HTR-8/SVneo (cell line): Measurements from ENCODE around the gene MYCT1.

ENCODE experiments used
- DNase-seq: peaks from one replicate; pipeline ENCODE4 v3.0.0; 2011; ENCODE audit warnings: low spot score, mixed read lengths; ENCODE audit not compliant: insufficient read length
- FAIRE-seq: peaks from 2 replicates; lab custom pipeline; 2011; peaks lifted over from hg19 to GRCh38; lab: Jason Lieb, UNC

MYCT1 gene

DNA sequence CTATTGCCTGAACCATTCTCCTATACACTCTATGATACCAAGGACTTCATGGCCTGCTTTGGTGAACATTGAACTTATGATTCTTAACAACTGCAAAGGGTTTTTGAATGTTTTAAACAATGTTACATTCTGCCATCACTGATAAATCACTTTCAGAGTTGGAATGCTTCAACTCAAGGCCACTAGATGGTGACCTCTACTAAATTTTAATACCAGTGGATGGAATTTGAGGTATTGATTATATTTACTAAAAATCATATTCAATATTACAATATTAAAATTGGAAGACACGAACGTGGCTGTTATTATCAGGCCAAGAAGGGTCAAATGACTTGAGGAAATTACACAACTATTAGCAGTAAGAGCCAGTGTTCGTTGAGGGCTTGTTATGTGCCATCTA, 18.6 kb downstream of the MYCT1 start:
- no peak for FAIRE-seq

DNA sequence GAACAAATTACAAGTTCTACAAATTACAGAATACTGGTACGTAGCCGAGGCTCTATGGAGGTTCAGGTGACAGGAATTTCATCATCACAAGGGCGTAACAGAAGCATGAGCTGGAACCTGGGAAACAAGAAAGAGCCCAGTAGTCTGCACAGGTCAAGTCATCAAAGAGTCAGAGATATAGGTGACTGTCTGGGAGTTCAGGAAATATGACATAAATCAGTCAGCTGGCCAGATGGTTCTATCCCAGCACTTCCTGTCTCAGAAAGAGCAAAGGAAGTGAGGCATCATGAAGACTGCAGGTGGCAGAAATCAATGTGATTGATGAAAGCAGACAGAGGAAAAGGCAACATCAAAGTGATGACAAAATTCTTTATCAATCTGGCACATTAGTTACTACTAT, 23.3 kb downstream of the MYCT1 start:
- DNase-seq (no peak), FAIRE-seq (no peak)

More for the DNA sequence above, 18.6 kb downstream of the MYCT1 start:
- no peak for DNase-seq

DNA sequence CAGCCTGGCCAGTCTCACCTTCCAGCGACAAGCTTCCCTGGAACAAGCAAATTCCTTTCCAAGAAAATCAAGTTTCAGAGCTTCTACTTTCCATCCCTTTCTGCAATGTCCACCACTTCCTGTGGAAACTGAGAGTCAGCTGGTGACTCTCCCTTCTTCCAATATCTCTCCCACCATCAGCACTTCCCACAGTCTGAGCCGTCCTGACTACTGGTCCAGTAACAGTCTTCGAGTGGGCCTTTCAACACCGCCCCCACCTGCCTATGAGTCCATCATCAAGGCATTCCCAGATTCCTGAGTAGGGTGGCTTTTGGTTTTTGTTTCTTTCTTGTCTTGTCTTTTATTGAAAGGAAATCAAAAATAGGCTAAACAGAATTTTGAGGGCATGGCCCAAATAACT, 24.3 kb downstream of the MYCT1 start:
- DNase-seq = no peak
- FAIRE-seq = no peak

DNA sequence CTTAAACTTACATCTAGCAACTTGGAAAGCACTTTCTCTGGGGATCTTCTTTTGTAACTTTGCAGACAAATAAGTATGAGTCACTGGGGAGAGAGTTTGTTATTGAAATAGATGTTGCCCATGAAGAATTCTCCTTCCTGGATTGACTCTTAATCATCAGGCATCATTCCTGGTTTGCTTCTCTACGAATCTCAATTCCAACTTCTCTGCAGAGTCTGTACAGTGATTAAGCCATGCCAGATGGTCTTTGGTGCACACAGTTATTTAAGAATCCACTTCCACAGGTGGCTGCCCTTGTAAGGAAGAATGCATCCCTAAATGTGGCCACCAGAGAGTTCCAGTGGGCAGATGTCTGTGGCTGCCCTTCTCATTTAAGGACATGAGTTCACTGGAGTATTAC, 25.7 kb downstream of the MYCT1 start:
- FAIRE-seq = no peak
- DNase-seq = no peak

DNA sequence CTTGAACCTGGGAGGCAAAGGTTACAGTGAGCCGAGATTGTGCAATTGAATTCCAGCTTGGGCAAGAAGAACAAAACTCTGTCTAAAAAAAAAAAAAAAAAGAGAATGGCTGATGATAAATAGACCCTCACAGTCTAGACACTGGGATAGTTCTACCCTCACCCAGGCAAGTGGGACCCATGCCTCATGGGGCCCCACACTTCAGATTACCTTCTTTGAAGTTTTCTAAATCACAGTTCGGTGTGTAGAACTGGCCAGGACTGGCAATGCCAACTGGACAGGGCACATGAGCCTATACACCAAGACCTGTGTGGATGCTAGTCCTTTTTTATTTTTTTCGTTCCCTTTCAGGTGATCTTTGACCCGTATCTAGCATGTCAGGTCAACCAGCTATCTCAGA, 28.6 kb downstream of the MYCT1 start:
- no peak for FAIRE-seq
- no peak for DNase-seq

DNA sequence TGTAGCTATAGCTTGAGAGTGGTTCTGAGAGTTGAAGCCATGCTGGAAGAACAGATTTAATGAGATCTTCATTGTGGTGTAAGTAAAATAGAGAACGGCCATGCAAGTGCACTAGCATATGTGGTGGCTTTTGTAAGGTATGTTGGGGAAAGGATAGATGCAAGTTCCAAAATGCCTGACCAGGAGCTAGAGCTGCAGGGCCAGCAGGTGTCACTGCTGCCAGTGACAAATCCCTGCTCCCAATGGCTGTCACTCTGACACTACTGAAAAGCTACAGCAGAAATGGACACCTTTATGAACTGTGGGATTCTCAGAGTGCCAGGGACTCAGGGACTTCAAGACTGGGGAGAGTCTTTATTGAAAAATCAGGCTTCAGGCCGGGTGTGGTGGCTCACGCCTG, 29.8 kb downstream of the MYCT1 start:
- FAIRE-seq (no peak), DNase-seq (no peak)

DNA sequence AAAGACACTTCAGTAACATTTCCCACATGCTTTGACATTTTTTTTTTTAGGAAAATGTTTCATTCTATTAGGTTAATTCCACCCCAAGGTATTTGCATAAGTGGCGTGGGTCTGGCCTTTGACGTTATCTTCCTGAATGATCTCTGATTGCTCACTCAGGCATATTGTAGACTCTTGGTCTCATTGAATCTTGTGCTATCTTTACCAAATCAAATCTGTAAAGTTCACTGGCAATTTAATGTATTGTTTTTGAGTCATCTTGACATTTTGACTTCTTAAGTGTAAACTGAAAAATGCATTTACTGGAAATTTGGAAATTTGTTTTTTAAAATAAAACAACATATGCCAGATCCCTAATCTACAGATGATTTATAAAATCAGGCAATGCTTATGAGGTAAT, 36.9 kb downstream of the MYCT1 start:
- no peak for FAIRE-seq

DNA sequence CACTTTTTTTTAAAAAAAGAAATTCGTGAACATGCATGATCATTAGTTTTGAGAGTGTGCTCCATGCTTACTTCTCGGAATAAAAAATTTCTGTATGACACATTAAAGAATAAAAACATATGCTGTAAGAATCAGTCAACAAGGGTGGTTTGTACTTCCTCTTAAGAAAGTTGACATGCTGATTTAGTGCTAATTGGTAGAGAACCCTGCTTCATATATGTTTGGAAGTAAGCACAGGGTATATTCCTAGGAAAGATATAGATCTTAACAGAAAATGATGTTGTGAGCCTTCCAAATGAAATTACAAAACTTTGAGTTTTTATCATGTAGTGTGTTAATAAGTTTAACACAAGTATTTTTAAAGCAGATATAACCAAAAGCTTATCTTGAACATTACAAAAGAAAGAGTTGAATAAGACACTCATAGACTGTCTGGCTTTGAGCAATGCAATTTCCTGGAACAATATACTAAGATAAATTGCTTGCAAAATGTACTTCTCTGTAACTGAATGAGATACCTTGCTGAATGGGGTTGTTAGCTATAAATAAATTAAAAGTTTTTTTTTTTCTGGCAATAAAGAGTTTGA, 39.1 kb downstream of the MYCT1 start:
- DNase-seq (no peak), FAIRE-seq (no peak)

More for the DNA sequence above, 36.9 kb downstream of the MYCT1 start:
- DNase-seq = no peak

DNA sequence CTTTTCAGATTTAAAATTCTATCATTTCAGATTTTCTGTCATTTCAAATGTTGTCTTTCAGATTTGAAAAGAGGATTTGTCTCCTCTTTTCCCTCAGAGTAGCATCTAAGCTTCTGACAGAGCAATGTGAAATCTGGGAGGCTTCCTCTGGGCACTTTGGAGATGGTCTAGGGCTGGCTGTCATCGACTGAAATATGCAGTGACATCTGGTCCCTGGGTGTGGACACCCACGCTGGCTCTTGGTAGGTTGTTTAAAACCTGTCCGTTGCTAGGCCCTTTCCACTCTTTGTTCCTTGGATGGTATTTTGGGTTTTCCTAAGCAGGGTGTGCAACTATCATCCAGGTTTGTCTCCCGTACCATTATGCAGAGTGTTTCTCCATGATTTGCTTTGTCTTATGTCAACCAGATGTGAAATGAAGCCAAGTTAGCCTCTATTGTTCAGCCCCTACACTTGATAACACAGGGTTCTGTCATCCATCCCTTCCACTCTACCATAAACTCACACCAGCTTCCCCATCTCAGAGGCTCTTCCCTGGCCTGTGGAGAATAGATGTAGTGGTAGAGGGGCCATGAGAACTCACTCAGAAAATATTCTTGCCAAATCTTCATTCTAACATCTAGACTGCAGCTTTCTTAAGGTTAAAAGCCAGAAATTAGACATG, 47.9 kb downstream of the MYCT1 start:
- FAIRE-seq = no peak
- no peak for DNase-seq

DNA sequence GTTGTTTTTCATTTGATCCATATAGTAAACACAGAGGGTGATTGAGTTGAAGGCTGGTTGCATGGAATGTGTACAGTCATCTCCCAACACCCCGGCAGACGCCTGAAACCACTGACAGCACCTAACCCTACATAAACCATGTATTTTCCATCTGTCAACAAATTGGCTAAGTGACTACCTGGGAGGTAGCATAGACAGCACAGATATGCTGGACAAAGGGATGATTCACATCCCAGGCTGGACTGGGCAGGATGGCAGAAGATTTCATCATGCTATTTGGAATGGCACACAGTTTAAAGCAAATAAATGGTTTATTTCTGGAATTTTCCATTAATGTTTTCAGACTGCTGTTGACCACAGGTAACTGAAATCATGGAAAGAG, 48.5 kb downstream of the MYCT1 start:
- FAIRE-seq (no peak), DNase-seq (peak; percentile 5)

DNA sequence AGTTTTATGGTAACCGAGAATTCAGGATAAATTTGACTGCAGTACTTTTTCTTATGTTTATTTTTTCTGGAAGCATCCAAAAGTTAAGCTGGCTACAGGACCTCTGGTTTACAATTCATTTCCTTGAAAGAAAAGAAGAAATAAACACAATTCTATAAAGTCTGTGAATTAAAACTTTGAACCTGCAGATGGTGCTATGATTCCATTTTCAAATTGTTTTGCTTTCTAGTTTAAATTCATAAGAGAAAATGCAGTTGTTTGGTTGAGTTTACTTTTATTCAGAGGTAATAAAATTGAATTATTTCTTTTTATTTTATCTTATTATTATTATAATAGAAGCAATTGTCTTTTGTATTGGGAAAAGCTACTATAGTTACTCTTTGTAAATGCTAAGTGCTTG, 51.1 kb downstream of the MYCT1 start:
- FAIRE-seq (no peak), DNase-seq (no peak)

DNA sequence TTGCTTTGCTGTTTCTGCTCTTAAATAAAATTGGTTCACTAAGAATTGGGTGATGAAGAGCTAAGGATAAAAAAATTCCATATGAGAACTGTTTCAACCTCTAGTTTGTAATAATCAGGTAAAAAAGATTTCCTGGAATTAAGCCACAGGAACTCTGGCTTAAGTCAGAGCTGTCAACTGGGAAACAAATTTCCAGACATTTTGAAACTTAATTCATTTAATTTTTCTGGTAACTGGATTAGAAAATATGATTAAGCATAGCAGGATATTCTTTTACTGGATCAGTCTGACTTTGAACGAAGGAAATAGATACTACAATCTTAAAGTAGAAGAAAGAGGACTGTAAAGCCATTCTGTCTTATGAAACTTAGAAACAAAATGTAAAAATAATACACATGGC, 51.6 kb downstream of the MYCT1 start:
- DNase-seq (no peak), FAIRE-seq (no peak)

DNA sequence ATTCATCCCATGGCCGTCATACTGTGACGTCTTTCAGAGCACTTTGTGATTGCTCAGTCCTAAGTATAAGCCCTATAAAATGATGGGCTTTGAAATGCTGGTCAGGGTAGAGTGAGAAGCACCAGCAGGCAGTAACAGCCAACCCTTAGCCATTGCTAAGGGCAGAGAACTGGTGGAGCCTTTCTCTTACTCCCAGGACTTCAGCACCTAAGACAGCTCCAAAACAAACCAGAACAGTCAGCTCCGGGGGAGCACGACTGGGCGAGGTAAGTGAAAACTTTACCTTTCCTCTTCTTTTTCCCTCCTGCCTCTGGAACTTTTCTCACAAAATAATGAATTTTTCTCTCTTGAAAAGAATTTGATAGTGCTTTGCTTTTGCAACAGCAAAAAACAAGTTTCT, 53.0 kb downstream of the MYCT1 start, which contains the start of gene VIP:
TSS of gene VIP (plus strand) at position 104 of the 400 bp plus-strand sequence. CDS start 1,381 bp downstream, outside the sequence.
- peak; percentile 13 for DNase-seq
- FAIRE-seq = no peak

DNA sequence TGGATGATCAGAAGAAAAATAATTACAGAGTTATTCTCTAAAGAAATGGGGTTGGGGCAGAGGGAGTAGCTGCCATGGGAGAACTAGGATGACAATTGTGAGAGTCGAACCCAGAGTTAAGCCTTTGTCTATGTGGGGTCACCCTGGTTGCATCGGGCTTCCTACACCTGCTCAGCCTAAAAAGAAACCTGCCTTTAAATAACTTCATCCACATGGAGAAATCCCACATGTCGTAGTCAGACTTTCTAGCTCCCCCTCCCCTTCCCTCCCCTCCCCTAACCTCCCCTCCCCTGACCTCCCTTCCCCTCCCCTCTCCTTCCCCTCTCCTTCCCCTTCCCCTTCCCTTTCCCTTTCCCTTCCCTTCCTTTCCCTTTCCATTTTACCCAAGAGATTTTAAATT, 67.6 kb downstream of the MYCT1 start:
- DNase-seq (no peak), FAIRE-seq (no peak)

DNA sequence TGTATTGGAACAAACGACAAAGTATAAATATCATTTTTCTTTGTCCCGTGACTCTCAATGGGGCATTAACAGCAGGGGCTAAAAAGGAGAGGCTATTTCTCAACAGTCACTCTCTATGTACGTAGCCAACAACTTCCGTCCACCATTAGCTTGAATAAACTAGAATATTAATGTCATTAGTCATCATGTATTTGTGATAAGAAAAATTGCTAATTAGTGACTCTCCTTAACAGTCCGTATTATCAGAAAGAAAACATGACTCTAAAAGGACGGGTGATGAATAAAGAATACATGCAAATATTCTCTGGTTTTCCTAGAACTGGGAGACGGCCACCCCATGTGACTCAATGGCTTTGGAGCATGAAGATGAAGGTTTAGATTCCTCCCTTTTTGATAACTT, 71.5 kb downstream of the MYCT1 start:
- DNase-seq (no peak), FAIRE-seq (no peak)

DNA sequence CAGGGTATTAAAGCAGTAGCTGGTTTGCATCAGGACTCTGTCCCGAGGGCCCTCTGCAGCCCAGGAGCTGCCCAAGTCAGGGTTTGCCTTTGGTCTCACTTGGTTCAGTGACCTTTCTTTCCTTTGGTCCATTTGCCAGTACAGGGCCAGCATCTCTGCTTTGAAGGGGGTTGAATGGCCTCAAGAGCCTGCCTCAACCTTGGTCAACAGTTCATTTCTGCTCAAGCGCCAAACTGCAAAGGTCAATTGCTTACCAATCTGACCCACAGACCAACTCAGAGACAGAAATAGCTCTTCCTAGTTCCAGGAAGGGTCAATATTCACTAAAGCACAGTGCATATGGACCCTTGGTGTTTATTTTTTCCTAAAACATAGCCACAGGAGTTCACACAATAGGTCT, 72.3 kb downstream of the MYCT1 start:
- FAIRE-seq = no peak
- DNase-seq = no peak

DNA sequence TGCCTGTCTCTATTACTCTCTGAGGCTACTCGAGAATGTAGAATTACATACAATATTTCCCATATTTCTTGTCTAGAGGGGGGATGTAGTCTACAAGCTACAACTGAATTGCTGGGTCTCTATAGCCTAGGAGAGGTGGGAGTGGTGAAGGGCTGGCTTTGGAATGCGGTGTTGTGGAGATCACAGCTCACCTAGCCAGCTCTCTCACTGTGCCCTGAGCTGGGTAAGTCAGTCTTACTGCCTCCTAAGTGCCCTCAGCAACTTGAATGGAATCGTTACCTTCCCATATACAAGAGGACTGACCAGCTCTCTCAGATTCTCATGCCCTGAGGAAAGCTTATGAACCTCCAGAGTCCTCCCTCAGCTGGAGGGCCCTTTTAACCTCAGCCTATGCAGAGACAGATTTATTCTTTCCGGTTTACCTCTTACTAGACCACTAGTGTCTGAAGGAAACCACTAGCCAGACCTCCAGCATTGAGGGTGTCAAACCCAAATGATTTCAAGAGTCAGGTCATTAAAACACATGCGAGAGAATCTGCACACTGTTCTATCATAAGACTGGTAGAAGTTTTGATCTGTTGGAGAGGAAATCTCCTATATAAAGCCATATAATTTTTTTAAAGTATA, 73.5 kb downstream of the MYCT1 start:
- no peak for FAIRE-seq
- no peak for DNase-seq
